Measurements from ENCODE around the gene UBAP2L.

The UBAP2L gene, protein sequence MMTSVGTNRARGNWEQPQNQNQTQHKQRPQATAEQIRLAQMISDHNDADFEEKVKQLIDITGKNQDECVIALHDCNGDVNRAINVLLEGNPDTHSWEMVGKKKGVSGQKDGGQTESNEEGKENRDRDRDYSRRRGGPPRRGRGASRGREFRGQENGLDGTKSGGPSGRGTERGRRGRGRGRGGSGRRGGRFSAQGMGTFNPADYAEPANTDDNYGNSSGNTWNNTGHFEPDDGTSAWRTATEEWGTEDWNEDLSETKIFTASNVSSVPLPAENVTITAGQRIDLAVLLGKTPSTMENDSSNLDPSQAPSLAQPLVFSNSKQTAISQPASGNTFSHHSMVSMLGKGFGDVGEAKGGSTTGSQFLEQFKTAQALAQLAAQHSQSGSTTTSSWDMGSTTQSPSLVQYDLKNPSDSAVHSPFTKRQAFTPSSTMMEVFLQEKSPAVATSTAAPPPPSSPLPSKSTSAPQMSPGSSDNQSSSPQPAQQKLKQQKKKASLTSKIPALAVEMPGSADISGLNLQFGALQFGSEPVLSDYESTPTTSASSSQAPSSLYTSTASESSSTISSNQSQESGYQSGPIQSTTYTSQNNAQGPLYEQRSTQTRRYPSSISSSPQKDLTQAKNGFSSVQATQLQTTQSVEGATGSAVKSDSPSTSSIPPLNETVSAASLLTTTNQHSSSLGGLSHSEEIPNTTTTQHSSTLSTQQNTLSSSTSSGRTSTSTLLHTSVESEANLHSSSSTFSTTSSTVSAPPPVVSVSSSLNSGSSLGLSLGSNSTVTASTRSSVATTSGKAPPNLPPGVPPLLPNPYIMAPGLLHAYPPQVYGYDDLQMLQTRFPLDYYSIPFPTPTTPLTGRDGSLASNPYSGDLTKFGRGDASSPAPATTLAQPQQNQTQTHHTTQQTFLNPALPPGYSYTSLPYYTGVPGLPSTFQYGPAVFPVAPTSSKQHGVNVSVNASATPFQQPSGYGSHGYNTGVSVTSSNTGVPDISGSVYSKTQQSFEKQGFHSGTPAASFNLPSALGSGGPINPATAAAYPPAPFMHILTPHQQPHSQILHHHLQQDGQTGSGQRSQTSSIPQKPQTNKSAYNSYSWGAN

GRCh38 chr1:154220071-154220969 lies at the start of gene UBAP2L:
Gene UBAP2L, plus strand, starts transcription at chr1:154220955. Its CDS starts 4,169 bp downstream, at chr1:154225124.
- peak; percentile 99 to 100 (median 100) for DNase-seq

DNA sequence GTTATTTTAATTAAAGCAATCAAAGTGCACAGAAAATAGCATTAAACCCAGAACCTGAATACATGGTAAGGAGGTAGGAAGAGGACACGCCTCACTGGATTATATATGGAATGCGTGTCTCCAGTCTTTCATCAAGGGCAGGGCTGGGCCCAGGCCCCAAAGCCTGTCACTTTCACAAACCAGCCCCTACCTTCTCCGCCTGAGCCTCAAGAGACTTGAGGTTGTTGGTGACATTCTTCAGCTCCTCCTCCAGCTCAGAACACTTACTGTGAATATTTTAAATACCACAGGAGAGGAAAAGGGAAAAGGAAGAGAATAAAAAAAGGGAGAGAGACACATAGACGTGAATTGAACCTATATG lies 49.6 kb upstream of the UBAP2L start:
- no peak for DNase-seq

GRCh38 chr1:154171880-154172279 lies 48.9 kb upstream of the UBAP2L start:
- DNase-seq = no peak

DNA sequence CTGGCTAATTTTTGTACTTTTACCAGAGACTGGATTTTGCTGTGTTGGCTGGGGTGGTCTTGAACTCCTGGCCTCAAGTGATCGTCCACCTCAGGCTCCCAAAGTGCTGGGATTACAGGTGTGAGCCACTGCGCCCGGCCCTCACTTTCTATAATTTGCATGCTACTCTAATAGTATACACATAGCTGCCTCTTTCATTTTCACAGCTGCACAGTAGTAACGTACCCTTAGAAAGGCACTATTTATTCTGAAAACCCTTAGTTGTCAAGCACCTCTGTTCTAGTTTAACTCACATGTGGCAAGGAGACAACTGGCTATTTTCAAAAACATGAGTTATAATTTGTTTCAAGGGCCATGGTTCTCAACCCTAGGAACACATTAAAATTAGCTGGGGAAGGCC lies 46.1 kb upstream of the UBAP2L start:
- DNase-seq = no peak

- no peak for DNase-seq
These were observed 44.4 kb upstream of the UBAP2L start for GRCh38 chr1:154176337-154176736.

- no peak for DNase-seq
These were observed 42.7 kb upstream of the UBAP2L start for GRCh38 chr1:154178013-154178412.

DNA sequence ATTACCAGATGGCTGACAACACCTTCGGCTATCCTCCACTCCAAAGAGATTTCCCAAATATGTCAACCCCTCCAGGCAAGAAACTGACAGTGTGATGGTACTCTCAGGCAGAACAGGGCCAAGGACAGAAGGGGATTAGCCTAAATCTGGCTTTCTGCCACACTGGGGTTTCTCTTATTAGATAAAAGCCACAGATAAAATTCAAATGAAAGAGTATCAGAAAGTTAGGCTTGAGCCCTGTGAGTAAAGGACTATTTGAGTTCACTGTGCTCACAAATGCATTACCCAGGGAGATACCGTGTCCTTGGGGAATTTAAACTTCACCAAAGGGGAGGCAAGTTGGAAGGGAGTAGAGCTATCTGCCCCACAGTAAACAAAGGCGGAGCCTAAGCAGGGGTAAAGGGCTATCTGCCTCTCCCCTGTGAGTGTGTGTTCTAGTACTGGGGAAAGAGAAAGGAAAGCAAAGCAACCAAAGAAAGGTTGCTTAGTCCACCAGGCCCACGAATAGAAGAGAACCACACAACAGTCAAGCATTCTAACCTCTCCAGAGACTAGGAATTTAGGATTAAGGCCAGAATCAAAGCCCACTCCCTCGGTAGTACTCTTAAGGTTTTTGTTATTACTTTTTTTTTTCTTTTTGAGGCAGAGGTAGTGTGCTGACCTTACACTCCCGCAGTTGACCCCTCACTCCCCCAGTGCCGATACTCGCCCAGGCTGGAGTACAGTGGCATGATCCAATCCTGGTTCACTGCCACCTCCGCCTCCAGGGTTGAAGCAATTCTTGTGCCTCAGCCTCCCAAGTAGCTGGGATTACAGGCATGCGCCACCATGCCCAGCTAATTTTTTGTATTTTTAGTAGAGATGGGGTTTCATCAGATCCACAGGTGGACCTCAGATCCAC lies 41.6 kb upstream of the UBAP2L start:
- no peak for DNase-seq

- no peak for DNase-seq
These were observed 40.6 kb upstream of the UBAP2L start for GRCh38 chr1:154179946-154180687.

DNA sequence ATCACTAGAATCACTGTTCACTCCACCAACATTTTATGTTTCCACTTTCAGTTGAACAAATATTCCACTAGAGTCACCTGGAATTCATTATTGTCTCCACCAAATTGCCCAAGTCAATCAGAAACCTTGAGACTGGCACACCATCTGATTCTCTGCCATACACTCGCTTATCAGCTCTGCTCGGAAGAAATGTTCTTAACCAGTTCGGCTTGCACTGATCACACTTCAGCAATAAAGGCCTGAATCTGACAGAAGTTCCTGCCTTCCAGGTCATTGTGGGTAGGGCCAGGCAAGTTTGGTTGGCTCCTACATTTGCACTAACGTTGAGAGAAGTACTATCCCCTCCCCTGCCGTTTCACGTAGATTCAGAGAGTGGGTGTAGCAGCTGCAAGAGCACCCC lies 38.8 kb upstream of the UBAP2L start:
- DNase-seq = no peak

- peak; percentile 50 to 70 (median 65) for DNase-seq
These were observed 38.3 kb upstream of the UBAP2L start for GRCh38 chr1:154182344-154183045.

DNA sequence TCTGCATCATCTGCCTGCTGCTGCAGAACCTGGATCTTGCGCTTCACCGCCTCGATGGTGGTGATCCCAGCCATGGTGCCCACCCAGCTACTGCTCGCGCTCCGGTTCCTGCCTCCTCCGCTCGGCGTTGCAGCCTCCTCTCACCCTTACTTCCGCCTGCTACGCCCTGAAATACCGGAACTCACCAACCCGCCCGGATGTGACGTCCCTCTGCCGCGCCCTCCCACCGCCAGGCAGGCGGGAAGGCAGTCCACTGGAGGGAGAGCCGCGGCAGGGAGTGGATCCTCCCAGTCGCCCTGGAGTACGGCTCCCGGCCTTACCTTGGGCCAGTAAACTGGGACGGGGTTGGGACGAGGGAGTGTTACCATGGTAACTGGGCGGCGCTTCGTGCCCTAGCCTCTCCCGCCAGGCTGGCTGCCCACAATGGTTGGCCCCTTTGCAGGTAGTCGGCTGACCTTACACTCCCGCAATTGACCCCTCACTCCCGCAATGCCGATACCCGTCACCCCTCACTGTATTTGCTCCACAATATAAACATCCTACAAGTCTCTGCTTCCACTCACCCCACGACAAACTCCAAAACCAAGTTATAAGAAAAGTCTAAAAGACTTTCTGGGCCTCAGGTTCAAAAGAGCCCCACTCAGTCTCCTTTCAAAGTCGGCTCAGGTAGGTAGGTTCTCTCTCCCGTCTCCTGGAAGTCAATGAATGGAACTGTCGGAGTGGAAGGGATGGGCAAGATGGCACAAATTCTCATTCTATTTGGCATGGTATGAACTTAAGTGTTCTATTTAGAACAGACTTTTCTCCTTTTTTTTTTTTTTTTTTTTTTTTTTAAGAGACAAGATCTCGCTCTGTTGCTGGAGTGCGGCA lies 37.5 kb upstream of the UBAP2L start:
- peak; percentile 97 to 100 (median 99) for DNase-seq

GRCh38 chr1:154186177-154186576 lies 34.6 kb upstream of the UBAP2L start:
- DNase-seq = peak; percentile 45 to 81 (median 66)

DNA sequence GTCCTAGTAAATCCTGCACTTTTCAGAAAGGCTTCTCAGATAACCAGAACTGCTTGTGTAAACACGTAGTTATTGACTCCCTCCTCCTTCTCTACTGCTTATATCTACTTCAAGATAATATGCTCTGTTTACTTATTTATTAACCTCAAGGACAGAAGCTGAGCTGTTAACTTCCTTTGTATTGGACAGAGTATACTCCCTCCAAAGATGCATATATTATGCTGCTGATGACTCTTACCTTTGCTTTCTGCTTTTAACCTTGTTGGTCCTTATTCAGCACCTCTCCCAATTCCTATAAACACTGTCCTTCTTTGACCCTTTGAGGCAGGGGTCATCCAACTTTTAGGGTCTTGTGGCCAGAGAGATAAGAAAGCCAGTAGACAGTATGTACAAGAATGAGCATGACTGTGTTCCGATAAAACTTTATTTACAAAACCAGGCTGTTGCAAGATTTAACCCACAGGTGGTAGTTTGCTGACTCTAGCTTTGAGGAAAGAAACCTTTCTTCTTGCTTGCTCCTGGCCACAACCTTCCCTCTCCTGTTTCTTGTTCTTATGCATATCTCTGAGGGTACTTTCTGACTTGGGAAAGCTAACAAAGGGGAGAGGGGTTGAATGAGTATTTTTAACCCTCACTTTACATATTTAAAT lies 33.8 kb upstream of the UBAP2L start:
- DNase-seq = peak in 1 of 3 experiments; percentile 61

GRCh38 chr1:154190550-154190949 lies 30.2 kb upstream of the UBAP2L start:
- DNase-seq = no peak

GRCh38 chr1:154191990-154192461 lies 28.7 kb upstream of the UBAP2L start, which contains the start of gene TPM3:
Gene TPM3, minus strand, starts transcription at chr1:154192100. Its CDS starts 82 bp downstream, at chr1:154192018.
- peak in 1 of 3 experiments; percentile 9 for DNase-seq

GRCh38 chr1:154192476-154192875 lies 28.3 kb upstream of the UBAP2L start:
- DNase-seq = no peak

DNA sequence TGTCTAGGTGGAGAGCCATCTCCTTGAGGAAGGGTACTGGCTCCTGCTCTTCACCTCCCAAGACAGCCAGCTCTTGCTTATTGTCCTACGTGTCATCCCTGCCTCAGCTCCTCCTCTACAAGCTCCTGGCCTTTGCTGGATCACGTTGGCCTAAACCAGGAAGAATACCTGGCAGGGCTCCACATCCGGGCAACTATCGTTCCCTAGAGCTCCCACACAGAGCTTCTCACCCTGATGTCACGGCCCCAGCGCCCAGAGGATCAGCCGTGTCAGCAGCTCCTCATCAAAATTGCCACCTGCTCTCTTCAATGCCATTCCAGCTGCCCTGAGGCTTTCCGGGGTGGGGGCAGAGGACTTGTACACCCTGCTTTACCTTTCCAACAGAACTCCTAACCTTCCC lies 26.9 kb upstream of the UBAP2L start:
- DNase-seq = peak in 2 of 3 experiments; percentile 16 to 20
